Hepatocyte (in vitro differentiated cells): ENCODE results near the gene PHACTR2. TPM values are rescaled to one million over a fixed set of nuclear protein-coding genes. Genes with fewer than 3 reads are reported as not detected.

Experiments
- DNase-seq: peaks from one replicate; pipeline ENCODE4 v3.0.0-alpha.2; 2016; ENCODE audit warnings: low spot score
- H2AFZ ChIP-seq: fragments of 200-600 bp; sonication (generic); 2 replicates; pipeline ENCODE4 v1.6.0; 2016; ENCODE audit warnings: antibody characterized with exemption, mild to moderate bottlenecking
- H3K27ac ChIP-seq: fragments of 200-600 bp; sonication (generic); 2 replicates; pipeline ENCODE4 v1.5.1; 2016; ENCODE audit warnings: mild to moderate bottlenecking
- H3K27me3 ChIP-seq: fragments of 200-600 bp; sonication (generic); 2 replicates; pipeline ENCODE4 v1.6.1; 2016
- H3K36me3 ChIP-seq: fragments of 200-600 bp; sonication (generic); replicated peaks from 2 replicates; pipeline ENCODE4 v1.5.1; 2016; ENCODE audit warnings: low read depth; ENCODE audit not compliant: insufficient read depth
- H3K4me1 ChIP-seq: fragments of 200-600 bp; sonication (generic); 2 replicates; pipeline ENCODE4 v1.5.1; 2016; ENCODE audit warnings: mild to moderate bottlenecking, moderate library complexity; ENCODE audit not compliant: insufficient read depth
- H3K4me2 ChIP-seq: fragments of 200-600 bp; sonication (generic); 2 replicates; pipeline ENCODE4 v1.6.0; 2016
- H3K4me3 ChIP-seq: fragments of 200-600 bp; sonication (generic); 2 replicates; pipeline ENCODE4 v1.5.1; 2016; ENCODE audit warnings: mild to moderate bottlenecking
- H3K79me2 ChIP-seq: fragments of 200-600 bp; sonication (generic); 2 replicates; pipeline ENCODE4 v1.6.0; 2017; ENCODE audit warnings: mild to moderate bottlenecking
- H3K9me2 ChIP-seq: fragments of 200-600 bp; sonication (generic); replicated peaks from 2 replicates; pipeline ENCODE4 v1.6.0; 2017; ENCODE audit warnings: mild to moderate bottlenecking; ENCODE audit not compliant: insufficient read depth
- H3K9me3 ChIP-seq: fragments of 200-600 bp; sonication (generic); 2 replicates; pipeline ENCODE4 v1.5.1; 2016; ENCODE audit warnings: low read depth, mild to moderate bottlenecking
- H4K20me1 ChIP-seq: fragments of 200-600 bp; sonication (generic); 2 replicates; pipeline ENCODE4 v1.6.0; 2016; ENCODE audit warnings: mild to moderate bottlenecking; ENCODE audit not compliant: insufficient read depth, poor library complexity, severe bottlenecking
- CTCF ChIP-seq: fragments of 200-600 bp; sonication (generic); IDR thresholded peaks from 2 replicates; pipeline ENCODE4 v1.5.1; 2016; ENCODE audit warnings: antibody characterized with exemption, mild to moderate bottlenecking; ENCODE audit not compliant: poor library complexity
- EZH2 ChIP-seq: fragments of 200-600 bp; sonication (generic); IDR thresholded peaks from 2 replicates; pipeline ENCODE4 v1.6.1; 2016; ENCODE audit warnings: antibody characterized with exemption, mild to moderate bottlenecking, borderline replicate concordance
- EZH2phosphoT487 ChIP-seq: fragments of 200-600 bp; sonication (generic); IDR thresholded peaks from one replicate; pipeline ENCODE4 v1.6.1; 2018; ENCODE audit warnings: antibody characterized with exemption, mild to moderate bottlenecking, low read depth, moderate library complexity; ENCODE audit not compliant: unreplicated experiment, severe bottlenecking
- WGBS: methylation state at CpG from one replicate; pipeline ENCODE4 v1.1.6; 2016; ENCODE audit warnings: low lambda C conversion rate; ENCODE audit errors: missing lambda C conversion rate; 5-methylcytosine and 5-hydroxymethylcytosine counted together
- polyA plus RNA-seq: library from polyadenylated mRNA; unstranded; fragments of >200 nt; fragmentation: Nextera tagmentation; extraction: Ambion mirVana; gene quantifications from 2 replicates; pipeline ENCODE4 v1.2.1, GENCODE V29; 2016
- total RNA-seq: library from RNA; depleted of rRNA; stranded (reverse); fragments of >200 nt; gene quantifications from 2 replicates; pipeline ENCODE4 v1.2.3, GENCODE V29; 2014

PHACTR2 gene
- total and polyA plus RNA-seq, 2 experiments from 2014 or later = 86.6 to 111 TPM

- peaks cover 94% of the 10 kb centered on the region for H3K79me2 ChIP-seq
- H4K20me1 ChIP-seq = peaks cover 3% of the 10 kb centered on the region
- peaks cover 45% of the 10 kb centered on the region for H3K4me1 ChIP-seq
- H3K27me3 ChIP-seq = no peaks in the 10 kb centered on the region
- H3K27ac ChIP-seq = peak overlapping the region; percentile 35
- no peak for DNase-seq
- H3K4me2 ChIP-seq = no peak overlapping the region
- no peaks in the 10 kb centered on the region for H3K36me3 ChIP-seq
- H3K9me3 ChIP-seq = no peaks in the 10 kb centered on the region
- no peak overlapping the region for H3K4me3 ChIP-seq
- no peak for TF ChIP-seq CTCF
- TF ChIP-seq EZH2 = no peak
- no peak for TF ChIP-seq EZH2phosphoT487
- H3K9me2 ChIP-seq = no peaks in the 10 kb centered on the region
- WGBS = 65% methylated on average over 4 of the region's 4 CpGs
- no peak overlapping the region for H2AFZ ChIP-seq
Observed at GRCh38 chr6:143695969-143696663, 18.4 kb downstream of the PHACTR2 start.

- H3K9me3 ChIP-seq = no peaks in the 10 kb centered on the region
- 65% methylated on average over 2 of the region's 2 CpGs for WGBS
- peaks cover 45% of the 10 kb centered on the region for H3K4me1 ChIP-seq
- H3K27me3 ChIP-seq = no peaks in the 10 kb centered on the region
- no peak overlapping the region for H3K4me3 ChIP-seq
- TF ChIP-seq EZH2phosphoT487 (no peak), CTCF (no peak), EZH2 (no peak)
- no peak for DNase-seq
- peaks cover 93% of the 10 kb centered on the region for H3K79me2 ChIP-seq
- H3K36me3 ChIP-seq = no peaks in the 10 kb centered on the region
- no peak overlapping the region for H2AFZ ChIP-seq
- H3K4me2 ChIP-seq = peak overlapping the region; percentile 6
- H3K9me2 ChIP-seq = no peaks in the 10 kb centered on the region
- peaks cover 5% of the 10 kb centered on the region for H4K20me1 ChIP-seq
- H3K27ac ChIP-seq = peak overlapping the region; percentile 2
Observed at GRCh38 chr6:143696664-143697000, 18.9 kb downstream of the PHACTR2 start.

- Histone ChIP-seq H3K9me3 (no peaks in the 10 kb centered on the region), H3K4me3 (no peak overlapping the region), H3K36me3 (no peaks in the 10 kb centered on the region), H2AFZ (no peak overlapping the region), H3K79me2 (peaks cover 91% of the 10 kb centered on the region), H3K9me2 (no peaks in the 10 kb centered on the region), H4K20me1 (peaks cover 7% of the 10 kb centered on the region), H3K4me2 (peak overlapping the region; percentile 6), H3K27ac (peak overlapping the region; percentile 2), H3K4me1 (peaks cover 40% of the 10 kb centered on the region), H3K27me3 (no peaks in the 10 kb centered on the region)
- TF ChIP-seq EZH2 (no peak), CTCF (no peak), EZH2phosphoT487 (no peak)
- no peak for DNase-seq
- WGBS = 69% methylated on average over 2 of the region's 2 CpGs
Observed at GRCh38 chr6:143697076-143697800, 19.5 kb downstream of the PHACTR2 start.
